ENCODE measurements around the gene PTHLH.
A peak's percentile ranks its signal among the peaks of the same experiment; 100 is the strongest.

PTHLH gene

DNA sequence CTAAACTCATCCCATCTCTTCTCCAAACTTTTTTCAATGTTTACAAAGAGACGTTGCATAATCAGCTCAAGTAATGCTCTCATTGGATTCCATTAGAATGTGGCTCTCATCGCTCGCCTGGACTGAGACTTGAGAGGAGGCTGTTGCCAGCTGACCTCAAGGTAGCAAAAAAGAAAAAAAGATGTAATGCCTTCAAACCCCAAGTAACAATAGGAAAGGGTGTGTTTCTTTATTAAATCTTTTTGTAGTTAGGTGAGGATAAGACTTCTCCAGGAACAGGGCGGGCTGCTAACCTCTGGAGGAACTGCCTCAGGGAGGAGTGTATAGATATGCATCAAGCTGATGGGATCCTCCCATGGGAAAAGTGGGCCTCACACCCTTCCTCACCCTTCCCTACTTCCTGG, 956 bp upstream of the PTHLH start:
- DNase-seq: no peak

DNA sequence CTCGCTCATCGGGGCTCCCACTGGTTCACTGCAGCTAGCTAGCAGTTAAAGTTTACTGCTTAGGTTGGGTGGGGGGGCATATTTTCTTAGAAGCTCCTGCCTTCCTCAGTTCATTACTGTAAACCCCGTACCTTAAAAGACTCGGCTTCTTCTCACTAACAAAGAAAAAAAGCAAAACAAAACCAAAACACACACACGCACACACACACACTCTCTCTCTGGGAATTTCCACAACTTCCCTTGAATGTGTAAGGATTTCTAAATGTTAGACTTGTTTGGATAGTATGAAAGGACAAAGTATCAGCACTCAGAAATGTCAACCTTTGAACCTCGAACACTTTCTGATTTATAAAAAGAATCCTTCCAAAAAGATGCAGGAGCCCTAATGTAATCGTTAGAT, 927 bp downstream of the PTHLH start:
- no peak for DNase-seq

DNA sequence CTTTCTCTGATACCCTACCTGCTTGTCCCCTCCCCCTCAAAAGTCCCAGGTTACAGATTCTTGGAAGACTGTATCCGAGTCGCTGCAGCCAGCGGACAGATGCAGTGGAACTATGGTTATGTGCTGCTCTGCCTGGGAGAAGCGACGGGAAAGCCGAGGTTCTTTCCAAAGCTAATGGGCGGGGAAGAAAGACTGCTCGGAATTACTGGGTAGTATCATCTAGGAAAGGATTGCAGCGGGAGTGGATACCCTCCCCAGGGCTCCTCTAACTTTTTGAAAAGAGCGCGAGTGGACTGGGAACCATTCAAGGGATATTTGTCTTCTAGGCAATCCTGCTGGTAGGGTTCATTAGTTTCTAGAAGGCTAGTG, 1.4 kb downstream of the PTHLH start:
- no peak for DNase-seq

DNA sequence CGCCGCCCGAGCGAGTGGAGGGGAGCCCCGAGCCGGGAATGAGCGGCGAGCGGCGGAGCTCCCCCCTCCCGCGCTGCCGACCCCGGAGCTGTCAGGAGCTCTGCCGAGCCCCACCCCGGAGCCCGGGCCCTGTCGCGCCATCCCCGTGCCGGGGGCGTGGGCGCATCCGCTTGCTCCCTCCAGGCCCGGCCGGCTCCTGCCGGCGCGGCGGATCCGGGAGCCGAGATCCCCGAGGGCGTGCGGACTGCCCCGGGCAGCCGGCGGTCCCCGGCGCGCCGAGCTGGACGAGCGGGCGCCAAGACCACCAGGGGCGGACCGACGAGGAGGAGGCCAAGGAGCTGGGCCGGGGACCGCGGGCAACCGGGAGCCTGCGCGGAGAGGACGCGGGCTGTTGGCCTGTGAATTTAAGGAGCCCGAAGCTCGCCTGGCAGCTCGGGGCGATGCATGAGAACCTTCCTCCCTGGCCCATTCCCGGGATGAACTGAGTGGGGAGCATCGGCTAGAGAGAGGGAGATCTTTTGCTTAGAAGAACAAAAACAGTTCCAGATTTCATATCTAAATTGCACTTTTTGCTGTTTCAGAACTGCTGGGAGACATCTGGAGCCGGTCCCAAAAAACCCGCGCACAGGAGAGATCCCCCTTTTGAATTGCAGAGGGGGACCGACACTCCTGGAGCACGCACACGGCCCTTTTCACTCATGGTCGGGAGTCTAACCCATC, 2.0 kb downstream of the PTHLH start:
- no peak for DNase-seq

DNA sequence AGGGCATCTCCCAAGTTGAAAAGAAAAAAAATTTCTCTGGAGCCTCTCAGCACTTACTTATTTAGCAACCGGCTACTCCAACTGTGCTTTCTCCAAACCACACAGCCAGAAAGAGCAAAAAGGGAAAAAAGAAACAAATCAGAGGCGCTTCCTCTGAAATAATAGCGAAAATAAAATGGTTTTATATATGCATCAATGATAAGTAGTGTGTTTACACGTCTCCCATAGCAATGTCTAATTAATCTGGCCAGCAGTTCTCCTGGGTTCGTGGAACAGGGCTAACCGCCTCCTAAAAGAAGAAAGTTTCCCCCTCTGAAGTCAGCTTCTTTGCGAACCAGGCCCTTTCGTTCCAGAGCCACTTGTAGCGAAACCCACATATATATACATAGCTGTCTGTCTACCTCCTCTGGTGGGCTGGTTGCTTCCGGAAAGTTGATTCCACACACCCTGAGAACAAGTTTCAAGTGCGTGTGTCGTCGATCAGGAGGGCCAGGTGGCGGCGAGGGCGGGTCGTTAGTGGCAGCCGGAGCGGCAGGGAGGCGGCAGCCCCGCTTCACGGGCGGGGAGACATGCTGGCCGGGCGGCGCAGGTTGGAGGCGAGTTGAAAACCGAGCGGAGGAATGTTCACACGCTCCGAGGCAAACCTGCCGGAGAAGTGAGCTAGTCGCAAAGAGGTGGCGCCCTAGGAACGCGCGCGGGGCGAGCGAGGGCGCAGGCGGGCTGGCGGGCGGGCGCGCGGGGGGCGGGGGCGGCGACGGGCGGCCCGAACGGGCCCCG, 2.7 kb downstream of the PTHLH start:
- DNase-seq: peak; percentile 22

DNA sequence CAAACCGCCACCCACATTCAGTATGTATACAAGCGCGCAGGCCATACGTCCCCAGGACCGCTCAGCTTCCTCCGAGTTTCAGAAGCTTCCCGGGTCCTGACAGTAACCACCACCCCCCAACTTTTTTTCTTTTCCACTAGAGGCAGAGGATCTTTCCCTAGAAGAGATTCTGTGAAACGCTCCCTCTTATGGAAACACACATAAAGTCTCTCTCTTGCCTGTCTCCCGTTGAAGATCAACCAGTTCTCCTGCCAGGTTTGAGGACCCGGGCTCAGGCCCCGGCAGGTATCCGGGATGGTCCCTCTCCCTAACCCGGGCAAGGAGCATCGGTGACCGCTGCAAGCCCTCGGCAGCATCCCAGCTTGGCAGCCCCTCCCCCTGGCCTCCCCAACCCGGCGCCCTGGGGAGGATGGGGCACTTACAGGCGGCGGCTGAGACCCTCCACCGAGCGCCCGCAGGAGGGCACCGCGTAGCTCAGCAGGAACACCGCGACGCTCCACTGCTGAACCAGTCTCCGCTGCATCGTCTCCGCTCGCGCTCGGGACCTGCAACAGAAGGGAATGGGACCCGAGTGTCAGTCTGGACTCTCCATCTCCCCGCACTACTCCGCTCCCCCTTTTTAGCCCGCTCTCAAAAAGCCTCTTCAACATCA, 3.4 kb downstream of the PTHLH start:
- DNase-seq: no peak

DNA sequence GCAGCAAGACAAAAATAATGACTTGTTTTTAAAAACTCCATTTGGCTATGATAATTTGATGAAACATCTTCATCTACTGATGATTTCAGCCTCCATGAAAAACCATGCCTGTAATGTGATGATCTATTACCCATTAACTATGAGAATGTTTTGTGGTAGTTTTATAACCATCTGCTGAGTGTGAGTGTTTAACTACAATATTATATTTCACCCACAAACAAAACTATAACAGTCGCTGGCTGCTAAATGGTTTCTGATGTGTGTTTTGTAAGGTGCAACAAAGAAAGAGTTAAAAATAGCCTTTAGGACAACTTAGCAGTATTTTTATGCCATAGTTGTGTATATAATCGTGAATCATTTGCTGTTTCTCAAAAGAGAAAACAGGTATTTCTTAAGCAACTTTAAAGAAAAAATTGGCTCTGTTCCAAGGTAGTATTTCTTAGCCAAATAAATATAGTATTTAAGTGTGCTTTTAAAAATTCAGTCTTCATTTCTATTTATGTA, 4.9 kb downstream of the PTHLH start:
- no peak for DNase-seq

DNA sequence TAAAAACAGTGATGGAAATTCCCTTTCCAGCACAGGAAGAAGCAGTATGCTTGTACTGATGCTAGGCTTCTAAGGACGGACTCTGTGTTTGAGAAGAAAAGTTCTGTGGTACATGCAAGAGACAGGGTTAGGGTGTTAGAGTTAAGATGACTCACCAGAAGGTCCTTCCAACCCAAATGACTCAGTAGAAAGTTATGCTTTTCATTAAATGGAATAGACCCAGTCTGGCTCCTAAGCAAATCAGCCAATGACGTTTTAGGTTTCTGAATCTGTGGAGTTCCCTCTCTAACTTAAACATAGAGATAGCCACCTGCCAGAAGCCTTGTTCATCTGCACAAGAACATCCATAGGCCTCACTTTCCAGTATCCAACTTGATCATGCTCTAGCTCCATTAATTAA, 5.7 kb downstream of the PTHLH start:
- DNase-seq: no peak

DNA sequence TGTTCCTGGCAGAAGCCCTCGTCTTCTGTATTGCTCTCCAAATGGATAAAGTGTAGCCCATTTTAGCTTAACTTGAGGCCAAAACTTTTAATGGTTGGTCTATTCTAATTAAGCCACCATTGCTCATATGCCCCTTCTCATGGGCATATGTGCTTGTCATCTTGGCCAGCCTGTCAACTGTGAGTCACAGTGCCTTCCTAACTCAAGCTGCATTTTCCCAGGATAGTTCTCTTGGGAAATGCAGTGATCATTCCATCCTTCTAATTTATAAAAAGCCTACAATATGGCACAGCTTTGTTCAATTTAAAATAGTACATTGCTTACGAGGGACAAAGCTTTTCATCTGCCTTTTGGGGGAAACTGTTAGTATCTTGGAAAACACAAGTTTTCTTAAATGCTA, 6.6 kb downstream of the PTHLH start:
- DNase-seq: no peak

DNA sequence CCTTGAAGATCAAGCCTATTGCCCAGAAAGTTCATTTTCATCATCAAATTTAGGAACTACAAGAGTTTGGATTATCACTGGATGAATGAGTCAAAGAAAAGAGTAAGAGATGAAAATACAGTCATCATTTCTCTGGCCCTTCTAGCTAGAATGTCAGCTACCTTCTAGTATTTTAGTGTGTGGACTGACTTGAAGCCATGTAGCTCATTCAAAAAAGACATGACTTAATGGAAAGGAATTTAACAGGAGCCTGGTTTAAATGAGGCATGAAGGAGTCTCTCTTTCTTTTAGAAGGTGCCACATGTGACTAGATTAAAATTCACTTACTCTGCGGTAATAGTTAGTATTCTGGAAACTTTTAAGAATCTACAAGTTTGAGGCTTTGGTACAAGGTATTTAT, 7.1 kb downstream of the PTHLH start:
- DNase-seq: no peak

DNA sequence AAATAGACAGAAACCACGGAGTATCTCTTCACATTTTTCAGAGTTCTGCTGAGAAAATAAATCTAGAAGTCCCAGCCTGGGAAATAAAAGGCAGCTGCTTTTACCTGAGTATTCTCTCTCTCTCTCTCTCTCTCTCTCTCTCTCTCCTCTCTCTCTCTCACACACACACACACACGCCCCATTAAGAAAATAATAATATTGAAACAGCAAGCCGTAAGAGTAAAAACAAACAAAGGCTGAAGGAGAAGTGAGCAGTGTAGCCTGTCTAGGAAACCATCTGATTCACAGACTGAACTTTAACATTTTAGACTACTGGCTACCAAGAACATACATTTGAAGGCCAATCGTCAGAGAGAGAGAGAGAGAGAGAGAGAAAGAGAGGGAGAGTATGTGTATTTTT, 8.4 kb downstream of the PTHLH start:
- DNase-seq: no peak

DNA sequence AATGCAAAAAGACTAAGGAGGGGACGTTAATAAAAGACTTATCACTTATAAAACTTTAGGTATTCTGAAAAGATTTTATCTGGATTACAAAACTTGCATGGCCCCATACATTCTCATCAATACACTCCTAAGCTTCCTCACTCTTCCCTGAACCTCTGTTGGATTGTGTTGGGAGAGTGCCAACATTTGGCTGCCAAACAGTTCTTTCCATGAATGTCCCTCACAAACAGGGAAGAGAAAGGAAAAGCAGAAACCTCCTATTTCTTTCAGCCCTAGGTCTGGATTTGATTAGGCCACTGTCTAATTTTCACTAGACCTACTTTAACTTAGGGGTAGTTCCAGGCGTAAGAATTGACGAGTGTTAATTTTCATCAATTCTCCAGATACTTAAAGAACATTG, 11.7 kb downstream of the PTHLH start:
- DNase-seq: no peak

DNA sequence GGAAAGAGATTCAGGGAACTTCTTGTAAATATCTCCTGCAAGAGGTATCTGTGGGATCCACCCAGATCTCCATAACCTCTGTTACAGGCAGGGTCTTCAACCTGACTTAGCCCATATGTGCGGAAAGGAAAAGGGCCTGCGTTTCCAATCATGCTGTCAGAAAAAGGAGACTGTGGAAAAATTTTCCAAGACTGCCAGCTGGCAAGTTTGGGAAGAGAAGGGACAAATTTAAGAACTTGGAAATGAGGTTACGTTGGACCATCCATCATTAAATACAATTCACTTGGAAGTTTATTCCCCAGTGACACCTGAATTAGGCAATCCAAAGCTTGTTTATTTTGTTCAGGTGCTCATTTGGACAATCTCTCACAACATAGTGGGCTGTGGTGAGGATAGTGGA, 13.9 kb downstream of the PTHLH start:
- DNase-seq: no peak

DNA sequence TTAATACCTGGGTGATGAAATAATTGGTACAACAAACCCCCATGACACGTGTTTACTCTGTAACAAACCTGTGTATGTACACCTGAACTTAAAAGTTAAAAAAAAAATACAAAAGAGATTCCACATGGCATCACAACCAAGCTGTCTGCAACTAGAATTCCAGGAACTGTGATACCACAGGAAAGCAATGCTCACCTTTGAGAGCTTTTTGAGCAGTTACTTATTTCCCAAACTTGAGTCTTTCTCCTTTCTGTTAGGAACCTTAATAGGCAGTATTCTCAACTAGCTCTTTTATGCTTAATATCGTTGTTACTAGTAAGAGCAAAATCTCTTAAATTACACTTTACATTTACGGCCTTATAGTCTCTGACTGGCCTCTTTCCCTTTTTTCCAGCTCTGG, 15.2 kb downstream of the PTHLH start:
- no peak for DNase-seq

DNA sequence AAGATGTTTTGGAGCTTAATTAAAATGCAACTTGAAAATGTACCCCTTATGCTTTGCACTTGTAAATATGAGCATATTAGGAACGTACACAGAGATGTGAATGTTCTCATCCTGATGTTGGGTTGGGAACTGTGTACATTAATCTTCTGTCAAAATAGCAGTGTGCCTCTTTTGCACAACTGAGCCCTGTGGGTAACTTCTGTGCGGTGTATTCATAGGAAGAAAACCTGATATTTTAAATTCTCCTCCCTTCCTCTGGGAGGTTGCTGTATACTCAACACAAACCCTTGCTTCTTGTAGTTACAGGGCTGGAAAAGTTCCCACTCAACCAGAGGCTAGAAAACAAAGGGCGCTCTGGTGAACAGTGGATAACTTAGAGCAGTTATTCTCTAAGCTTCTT, 18.7 kb downstream of the PTHLH start:
- no peak for DNase-seq

DNA sequence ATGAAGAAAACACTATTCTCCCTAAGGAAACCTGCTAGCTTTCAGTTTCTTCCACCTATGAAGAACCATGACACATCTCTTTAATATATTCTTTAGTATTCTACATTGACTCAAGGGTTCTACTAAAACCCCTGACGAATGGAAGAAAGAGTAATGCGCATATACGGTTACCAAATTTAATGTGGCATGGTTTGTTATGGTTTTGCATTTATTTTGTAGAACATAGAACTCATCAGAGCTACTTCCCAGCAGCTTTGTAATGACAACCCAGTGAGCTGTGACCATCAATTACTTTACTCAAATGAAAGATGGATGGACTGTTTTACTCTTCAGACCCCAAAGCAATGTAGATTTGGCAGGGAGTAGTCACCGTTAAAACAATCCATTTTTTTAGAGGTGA, 19.2 kb downstream of the PTHLH start:
- no peak for DNase-seq

DNA sequence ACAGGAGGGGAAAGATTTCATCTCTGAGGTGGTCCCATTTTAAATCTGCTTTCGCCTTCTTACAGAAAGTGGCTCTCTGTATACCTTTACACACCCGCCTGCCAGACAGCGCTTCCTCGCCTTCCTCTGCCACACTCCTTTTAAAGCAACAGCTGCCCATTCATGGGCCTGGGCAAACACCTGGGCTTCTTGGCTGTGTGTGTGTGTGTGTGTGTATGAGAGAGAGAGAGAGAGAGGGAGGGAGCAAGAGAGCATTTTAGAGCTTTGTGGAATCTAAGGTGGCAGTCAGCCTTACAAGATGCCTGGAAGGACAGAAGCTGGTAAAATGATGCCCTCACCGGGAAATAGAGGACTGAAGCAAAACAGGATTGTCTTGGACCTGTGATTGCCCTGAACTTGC, 20.0 kb downstream of the PTHLH start:
- DNase-seq: no peak

DNA sequence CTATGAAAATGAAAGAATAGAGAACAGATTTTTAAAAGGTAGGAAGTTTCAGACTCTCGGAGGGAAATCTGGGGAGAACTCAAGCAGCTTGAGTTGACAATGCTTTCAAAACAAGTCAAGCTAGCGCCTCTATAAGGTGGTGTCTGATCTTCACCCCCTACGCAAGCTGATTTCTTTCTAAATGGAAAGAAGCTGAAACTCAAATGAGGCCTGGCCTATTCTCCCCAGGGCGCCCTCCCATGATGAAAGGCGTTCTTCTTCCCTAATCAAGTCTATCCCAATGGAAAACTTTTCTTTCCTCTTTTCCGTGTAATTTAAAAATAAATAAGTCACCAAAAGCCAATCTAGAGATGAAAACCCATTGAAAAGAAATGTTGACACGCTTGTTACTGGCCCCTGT, 20.6 kb downstream of the PTHLH start:
- no peak for DNase-seq

DNA sequence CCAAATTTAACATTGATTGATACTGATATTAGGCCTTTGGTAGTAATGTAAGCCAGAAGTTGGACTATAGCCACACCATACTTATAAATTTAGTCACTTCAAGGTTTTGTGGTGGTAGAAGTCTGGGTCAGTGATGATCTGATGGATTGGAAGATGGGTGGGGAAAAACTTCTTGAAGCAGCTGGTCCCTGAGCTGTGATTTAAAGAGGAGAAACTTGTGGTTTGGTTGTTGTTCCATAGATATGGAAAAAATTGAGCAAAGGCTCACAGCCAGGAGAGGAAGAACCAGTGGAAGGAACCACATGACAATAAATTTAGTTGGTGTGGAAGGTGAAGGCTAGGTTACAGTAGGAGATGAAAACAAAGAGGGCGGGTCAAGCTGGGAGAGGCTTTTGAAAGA, 26.1 kb downstream of the PTHLH start:
- no peak for DNase-seq

DNA sequence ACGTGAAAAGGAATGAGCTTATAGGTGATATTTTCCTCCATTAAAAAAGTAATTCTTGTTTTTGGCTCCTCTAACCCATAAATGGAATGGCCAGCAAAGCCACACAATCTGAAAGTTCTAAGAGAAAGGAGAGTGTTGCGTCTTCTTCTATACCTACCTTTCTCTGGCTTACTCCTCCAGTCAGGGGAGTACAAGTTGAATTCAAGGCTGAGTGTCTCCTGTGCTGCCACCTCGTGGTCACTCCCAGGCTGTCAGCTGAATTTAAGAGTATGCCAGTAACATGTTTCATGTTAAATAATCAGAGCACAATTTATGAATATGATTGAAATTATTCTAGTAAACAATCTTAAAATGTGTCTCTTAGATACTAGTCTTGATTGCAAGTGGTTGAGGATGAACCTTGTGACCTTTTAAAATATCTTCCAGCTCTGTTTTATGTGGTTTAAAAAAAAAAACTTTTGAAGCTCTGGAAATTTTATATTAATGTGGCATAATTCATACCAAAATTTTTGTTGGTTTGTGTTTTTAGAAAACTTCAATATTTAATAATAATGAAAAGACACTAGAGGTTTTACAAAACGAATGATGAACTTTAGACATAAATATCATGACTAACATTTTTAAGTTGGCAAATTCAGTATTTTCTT, 31.7 kb downstream of the PTHLH start:
- DNase-seq: peak; percentile 74

DNA sequence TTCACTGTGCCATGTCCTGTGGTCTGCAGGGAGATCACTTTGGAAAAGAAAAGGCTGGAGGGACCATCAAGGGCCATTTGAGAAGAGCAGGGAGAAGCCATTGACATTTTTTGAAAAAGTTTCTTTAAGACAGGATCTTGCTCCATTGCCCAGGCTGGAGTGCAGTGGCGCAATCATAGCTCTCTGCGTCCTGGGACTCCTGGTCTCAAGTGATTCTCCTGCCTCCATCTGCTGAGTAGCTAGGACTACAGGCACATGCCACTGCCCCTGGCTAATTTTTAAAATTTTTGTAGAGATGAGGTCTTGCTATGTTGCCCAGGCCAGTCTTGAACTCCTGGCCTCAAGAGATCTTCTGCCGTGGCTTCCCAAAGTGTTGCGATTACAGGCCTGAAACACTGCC, 32.3 kb downstream of the PTHLH start:
- no peak for DNase-seq

DNA sequence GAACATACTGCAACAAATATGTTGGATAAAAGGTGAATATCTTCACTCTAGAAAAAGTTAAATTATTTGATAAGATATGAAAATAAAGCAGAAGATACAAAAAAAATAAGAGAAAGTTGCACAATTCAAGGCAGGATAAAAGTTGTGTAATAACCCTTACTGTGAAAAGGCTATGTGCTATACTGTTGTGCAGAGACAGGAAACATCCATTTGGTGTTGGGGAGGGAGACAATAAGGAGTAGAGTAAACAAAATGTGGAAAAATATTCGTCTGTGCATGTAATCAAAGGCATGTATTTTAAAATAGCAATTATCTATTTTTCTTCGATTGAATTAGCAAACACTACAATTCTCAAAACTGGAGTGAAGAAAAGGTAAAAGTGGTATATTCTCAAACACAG, 34.8 kb downstream of the PTHLH start:
- no peak for DNase-seq

DNA sequence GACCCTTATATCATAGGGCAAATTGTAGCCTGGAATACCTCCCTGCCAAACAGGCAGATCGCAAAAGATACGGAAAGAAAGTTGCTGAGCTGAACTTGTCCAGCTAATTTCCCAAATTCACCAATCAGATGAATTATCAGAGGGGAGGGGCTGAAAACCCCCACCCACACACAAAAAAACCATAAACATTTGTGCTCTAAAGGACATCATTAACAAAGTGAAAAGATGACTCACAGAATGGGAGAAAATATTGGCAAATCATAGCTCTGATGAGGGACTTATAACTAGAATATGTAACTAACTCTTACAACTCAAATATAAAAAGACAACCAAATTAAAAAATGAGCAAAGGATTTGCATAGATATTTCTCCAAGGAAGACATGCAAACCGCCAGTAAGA, 36.3 kb downstream of the PTHLH start:
- DNase-seq: no peak

DNA sequence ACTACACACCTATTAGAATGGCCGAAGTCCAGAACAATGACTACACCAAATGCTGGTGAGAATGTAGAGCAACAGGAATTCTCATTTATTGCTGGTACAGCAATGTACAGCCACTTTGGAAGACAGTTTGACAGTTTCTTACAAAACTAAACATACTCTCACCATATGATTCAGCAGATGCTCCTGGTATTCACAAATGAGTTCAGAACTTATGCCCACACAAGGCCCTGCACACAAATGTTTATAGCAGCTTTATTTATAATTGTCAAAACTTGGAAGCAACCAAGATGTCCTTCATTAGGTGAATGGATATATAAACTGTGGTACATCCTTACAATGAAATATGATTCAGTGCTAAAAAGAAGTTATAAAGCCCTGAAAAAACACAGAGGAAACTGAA, 38.3 kb downstream of the PTHLH start:
- no peak for DNase-seq
